Inflammatory macrophage (primary cell): ENCODE measurements around the gene PPM1M.

Experiments used
- DNase-seq, 2 donors: peaks; one replicate each; pipeline ENCODE4 v3.0.0-alpha.2; 2020 to 2022
- total RNA-seq, 18 experiments: gene quantifications; one replicate each; lab custom pipeline; 2026; ENCODE audit warnings: mixed read lengths in 6 of 18, inconsistent platforms in 2 of 18; lab: John Stamatoyannopoulos, UW

Gene PPM1M
- total RNA-seq: 32.6 to 217 (median 132) reads per million in 18 experiments

GRCh38 chr3:52245322-52246263 lies at the start of gene PPM1M:
Gene PPM1M (plus strand): TSS chr3:52245759. CDS start chr3:52245825, 66 bp downstream.
- DNase-seq: peak; percentile 67 to 88

GRCh38 chr3:52195823-52196331 lies 49.7 kb upstream of the PPM1M start:
- DNase-seq: peak; percentile 94 to 97

GRCh38 chr3:52196977-52197376 lies 48.6 kb upstream of the PPM1M start:
- no peak for DNase-seq

- no peak for DNase-seq
These were observed 48.1 kb upstream of the PPM1M start for GRCh38 chr3:52197499-52197841.

- DNase-seq: peak; percentile 95 to 98
These were observed 47.5 kb upstream of the PPM1M start, which contains the start of gene ALAS1 for GRCh38 chr3:52197842-52198625. Gene ALAS1 (plus strand): TSS chr3:52198160. CDS start chr3:52199242, 1,082 bp downstream.

- DNase-seq: no peak
These were observed 46.6 kb upstream of the PPM1M start for GRCh38 chr3:52198643-52199608.

- DNase-seq: peak in 1 of 2 donors; percentile 40
These were observed 44.4 kb upstream of the PPM1M start for GRCh38 chr3:52200981-52201679.

GRCh38 chr3:52202384-52203077 lies 43.0 kb upstream of the PPM1M start:
- peak; percentile 87 to 89 for DNase-seq

GRCh38 chr3:52203701-52204100 lies 41.9 kb upstream of the PPM1M start:
- no peak for DNase-seq

- DNase-seq: peak; percentile 83 to 91
These were observed 41.1 kb upstream of the PPM1M start for GRCh38 chr3:52204337-52205073.

GRCh38 chr3:52205727-52206372 lies 39.7 kb upstream of the PPM1M start:
- no peak for DNase-seq

- DNase-seq: no peak
These were observed 37.0 kb upstream of the PPM1M start for GRCh38 chr3:52208556-52208955.

GRCh38 chr3:52210037-52210436 lies 35.5 kb upstream of the PPM1M start:
- DNase-seq: no peak

GRCh38 chr3:52210550-52211046 lies 35.0 kb upstream of the PPM1M start:
- peak; percentile 81 to 94 for DNase-seq

GRCh38 chr3:52211268-52211891 lies 34.2 kb upstream of the PPM1M start:
- DNase-seq: no peak

GRCh38 chr3:52213005-52213404 lies 32.6 kb upstream of the PPM1M start:
- DNase-seq: no peak

- DNase-seq: peak in 1 of 2 donors; percentile 7
These were observed 31.7 kb upstream of the PPM1M start for GRCh38 chr3:52213901-52214300.

- DNase-seq: no peak
These were observed 30.2 kb upstream of the PPM1M start for GRCh38 chr3:52215351-52215750.
